Measurements from ENCODE around the gene GUCY2D.
"Not testable (repeated sequence)": the region's sequence is repeated elsewhere in the genome, so short reads cannot be mapped to it uniquely, and the experiment has no call there.

The GUCY2D gene

DNA sequence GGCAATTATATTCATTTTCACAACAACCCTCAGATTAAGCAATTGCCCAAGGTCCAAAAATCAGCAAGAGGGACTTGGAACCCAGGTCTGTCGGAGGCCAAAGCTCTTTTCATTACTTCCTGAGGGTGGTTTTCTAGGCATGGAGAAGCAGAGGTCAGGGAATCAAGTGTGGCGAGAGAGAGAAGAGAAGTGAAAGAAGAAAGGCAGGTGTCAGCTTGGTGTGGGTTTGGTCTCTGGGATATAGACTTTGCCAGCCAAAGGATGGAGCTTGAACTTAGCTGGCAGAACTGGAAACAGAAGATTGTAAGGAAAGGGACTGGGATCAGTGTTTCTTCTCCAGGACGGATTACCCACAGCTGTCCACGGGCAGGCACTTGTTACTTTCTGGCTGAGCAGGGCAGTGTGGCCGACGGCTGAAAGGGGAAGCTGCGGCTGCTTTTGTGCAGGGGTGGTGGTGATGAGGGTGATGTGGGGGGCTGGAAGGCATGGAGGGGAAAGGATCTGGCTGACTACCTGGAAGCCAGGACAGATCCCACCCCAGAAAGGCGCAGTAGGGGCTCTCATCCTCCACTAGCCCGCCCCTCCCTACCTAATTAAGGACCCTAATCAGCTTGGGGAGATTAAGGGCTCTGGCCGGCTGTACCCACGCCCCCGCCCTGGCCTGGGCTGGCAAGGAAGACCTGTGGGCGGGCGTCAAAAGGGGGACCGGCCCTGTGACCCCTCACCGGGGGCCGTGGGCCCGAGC lies at the start of gene GUCY2D:
Gene GUCY2D, plus strand, starts transcription at position 640 of the 745 bp plus-strand sequence. CDS start 433 bp downstream, outside the sequence.
- DNase-seq (ENCODE audit: low read depth): no peak

- DNase-seq (ENCODE audit: low read depth): not testable (repeated sequence)
Measured at GRCh38 chr17:7953266-7953665, 49.1 kb upstream of the GUCY2D start.

DNA sequence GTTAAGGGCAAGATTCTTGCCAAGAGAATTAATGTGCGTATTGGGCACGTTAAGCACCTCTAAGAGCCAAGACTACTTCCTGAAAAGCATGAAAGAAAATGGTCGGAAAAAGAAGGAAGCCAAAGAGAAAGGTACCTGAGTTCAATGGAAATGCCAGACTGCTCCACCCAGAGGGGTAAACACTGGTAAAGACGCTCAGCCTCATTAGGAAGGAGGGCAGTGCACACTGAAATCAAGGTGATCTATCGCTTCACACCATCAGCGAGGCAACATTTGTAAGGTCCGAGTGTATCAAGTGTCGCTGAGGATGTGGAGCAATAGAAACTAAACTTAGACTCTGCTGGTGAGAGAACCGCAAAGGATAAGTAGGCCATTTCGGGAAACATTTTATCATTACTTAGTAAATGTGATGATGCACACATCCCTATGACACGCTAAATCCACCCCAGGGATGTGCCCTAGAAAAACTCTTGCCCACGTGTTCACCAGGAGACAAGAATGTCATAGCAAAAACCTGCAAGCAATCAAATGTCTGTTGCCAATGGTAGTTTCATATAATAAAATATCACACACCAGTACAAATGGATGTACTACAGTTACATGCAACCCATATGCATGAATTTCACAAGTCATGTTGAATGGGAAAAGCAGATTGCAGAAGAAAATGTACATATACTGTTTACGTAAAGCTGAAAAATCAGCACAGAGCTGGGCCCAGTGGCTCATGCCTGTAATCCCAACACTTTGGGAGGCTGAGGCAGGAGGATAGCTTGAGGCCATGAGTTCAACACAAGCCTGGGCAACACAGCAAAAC lies 46.8 kb upstream of the GUCY2D start:
- no peak for DNase-seq (ENCODE audit: low read depth)

GRCh38 chr17:7956228-7956965 lies 46.0 kb upstream of the GUCY2D start:
- no peak for DNase-seq (ENCODE audit: low read depth)

GRCh38 chr17:7959503-7960253 lies 42.7 kb upstream of the GUCY2D start:
- DNase-seq (ENCODE audit: low read depth): peak; percentile 39

DNA sequence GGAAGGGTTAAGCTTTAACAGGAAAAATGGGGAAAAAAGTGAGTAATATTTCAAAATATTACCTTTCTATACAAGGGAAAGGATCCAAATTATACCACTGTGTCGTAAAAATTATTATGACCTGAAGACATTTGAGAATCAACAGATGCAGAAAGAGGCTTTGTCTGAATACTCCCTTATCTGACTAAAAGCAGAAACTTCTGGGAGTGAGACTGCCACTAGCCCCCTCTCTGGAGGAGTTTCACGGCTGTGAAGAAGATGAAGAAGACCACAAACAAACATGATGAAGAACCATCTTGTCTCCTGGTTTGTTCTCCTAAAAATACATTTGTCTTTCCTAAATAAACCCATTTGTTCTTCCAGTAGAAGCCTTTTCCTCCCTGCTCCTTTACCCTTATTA lies 41.0 kb upstream of the GUCY2D start:
- no peak for DNase-seq (ENCODE audit: low read depth)

- DNase-seq (ENCODE audit: low read depth): no peak
Measured at GRCh38 chr17:7967751-7968150, 34.7 kb upstream of the GUCY2D start.

DNA sequence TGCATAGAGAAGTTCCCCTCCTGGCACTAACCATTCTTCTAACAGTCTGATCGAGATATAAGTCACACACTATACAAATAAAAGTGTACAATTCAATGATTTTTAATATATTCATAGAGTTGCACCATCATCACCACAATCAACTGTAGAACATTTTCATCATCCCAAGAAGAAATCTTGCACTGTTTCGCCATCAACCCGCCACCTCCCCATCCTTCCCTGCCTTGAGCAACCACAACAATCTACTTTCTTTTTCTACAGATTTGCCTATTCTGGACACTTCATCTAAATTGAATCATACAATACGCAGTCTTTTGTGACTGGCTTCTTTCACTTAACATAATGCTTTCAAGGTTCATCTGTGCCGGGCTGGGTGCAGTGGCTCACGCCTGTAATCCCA lies 33.0 kb upstream of the GUCY2D start:
- DNase-seq (ENCODE audit: low read depth): peak; percentile 72

GRCh38 chr17:7971651-7972050 lies 30.8 kb upstream of the GUCY2D start:
- DNase-seq (ENCODE audit: low read depth): no peak

DNA sequence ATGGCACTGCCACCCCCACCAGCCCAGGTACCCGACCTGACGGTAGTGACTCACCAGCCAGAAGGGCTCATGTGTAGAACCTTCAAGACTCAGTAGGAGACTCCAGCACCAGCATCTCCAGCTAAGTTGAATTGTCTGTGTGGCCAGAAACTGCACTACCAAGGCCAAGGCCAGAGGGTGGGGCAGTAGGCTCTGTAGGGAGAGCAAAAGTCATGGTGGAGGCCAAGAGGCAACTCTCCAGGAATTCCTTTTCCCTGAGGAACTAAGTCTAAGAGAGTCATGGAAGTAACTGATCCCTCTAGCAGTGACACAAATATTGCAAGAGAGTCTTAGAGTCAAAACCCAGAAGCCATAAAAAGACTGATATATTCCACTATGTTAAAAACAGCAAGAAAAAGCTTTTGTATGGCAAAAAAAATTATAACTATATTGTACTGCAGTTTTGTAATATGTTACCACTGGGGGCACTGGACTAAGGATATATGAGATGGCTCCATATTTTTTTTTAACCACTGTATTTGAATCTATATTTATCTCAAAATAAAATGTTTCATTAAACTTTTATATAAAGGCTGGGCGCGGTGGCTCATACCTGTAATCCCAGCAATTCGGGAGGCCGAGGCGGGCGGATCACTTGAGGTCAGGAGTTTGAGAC lies 30.2 kb upstream of the GUCY2D start:
- DNase-seq (ENCODE audit: low read depth): peak; percentile 40

- no peak for DNase-seq (ENCODE audit: low read depth)
Measured at GRCh38 chr17:7974638-7975131, 27.7 kb upstream of the GUCY2D start.

- no peak for DNase-seq (ENCODE audit: low read depth)
Measured at GRCh38 chr17:7977039-7977438, 25.4 kb upstream of the GUCY2D start.

DNA sequence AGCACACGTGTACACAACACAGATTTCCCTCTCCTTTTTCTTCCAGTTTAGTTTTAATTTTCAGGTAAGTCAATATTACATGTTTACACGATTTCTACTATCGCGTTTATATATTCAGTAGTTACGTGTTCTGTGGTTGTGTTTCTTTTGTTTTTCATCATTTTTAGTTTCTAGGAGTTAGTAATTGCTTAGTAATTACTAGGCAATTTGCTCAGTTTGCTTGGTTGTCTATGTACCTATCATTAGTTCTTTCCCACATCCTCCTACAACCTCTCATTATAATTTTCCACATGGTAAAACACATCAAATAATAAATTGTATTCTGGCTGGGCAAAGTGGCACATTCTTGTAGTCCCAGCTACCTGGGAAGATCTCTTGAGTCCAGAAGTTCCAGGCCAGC lies 24.6 kb upstream of the GUCY2D start:
- no peak for DNase-seq (ENCODE audit: low read depth)

- DNase-seq (ENCODE audit: low read depth): peak; percentile 15
Measured at GRCh38 chr17:7982173-7982572, 20.2 kb upstream of the GUCY2D start.

DNA sequence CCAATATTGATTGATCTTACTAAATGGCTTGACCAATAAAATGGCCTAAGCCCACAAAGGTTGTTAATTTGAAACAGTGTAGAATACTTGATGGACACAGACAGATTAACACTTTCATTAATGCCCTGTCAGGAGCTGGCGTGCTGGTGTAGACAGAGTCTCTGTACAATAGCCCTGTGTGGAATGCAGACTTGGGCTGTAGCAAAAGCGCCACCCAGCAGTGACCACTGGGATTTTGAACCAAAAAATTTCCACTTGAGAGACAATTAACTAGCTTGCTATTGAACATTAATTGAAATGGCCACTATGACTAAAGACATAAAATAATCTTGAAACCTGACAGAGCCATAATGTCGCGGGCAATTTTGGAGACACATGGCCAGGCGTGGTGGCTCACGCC lies 19.7 kb upstream of the GUCY2D start:
- no peak for DNase-seq (ENCODE audit: low read depth)

DNA sequence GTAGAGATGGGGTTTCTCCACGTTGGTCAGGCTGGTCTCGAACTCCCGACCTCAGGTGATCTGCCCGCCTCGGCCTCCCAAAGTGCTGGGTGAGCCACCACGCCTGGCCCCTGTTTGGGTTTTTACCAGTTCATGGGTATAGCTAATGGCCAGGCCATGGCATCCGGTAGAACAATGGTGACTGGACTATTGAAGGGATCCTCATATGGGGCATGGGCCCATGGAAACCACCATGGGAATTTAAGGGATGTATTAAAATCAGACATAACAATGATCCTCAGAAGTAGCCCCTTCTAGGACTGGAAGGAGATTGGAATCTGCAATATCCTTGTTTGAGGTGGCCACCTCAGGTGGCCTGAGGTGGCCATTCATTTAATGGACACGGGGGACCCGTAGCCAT lies 17.5 kb upstream of the GUCY2D start:
- no peak for DNase-seq (ENCODE audit: low read depth)

DNA sequence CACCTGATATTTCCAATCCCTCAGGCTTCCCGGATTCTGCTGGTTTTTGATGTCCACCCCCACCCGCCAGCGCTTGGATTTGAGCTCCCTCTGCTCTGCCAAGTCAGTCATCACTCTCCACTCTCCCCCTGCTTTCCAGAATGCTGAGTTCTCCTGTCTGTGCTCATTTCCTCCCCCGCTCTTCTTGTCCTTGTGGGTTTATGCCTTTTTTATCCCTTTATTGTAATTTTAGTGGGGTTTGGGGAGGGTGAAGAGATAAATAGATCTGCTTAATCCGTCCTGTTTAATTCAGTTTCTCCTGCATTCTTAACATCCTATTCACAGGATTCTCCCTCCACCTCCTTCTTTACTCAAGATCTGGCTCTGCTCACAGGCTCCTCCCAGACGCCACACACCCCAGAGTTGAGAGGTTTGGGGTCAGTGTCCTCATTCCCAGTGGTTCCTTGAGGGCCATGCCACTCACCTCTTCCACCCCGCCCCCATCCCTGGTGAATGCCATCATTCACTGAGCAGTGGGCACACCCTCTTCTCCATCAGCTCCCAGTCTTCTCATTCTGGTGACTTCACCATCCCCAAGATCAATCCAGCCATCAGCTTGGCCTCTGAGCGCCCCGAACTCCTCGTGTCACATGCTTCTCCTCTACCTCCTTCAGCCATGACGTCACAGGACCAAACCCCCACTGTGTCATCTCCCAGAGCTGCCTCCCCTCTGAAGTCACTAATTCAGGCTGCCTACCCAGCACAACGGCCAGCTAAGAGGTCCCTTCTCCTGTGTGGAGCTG lies 15.1 kb upstream of the GUCY2D start:
- DNase-seq (ENCODE audit: low read depth): no peak

GRCh38 chr17:7988750-7989178 lies 13.7 kb upstream of the GUCY2D start:
- DNase-seq (ENCODE audit: low read depth): peak; percentile 74

- DNase-seq (ENCODE audit: low read depth): peak; percentile 38
Measured at GRCh38 chr17:7989781-7990655, 12.4 kb upstream of the GUCY2D start.

Data from fibroblast of gingiva (primary cell).